K562 (cell line): ENCODE data around the gene GALT. TPM values are rescaled to one million over a fixed set of nuclear protein-coding genes. Genes with fewer than 3 reads are reported as not detected.
A peak's percentile ranks its signal among the peaks of the same experiment; 100 is the strongest.

Experiments used
- ATAC-seq: fragments of 200-7000 bp; cut with Tn5 transposase; 3 replicates; pipeline ENCODE4 v1.9.1; 2020; ENCODE audit warnings: moderate library complexity
- BruUV-seq: library from RNA; stranded (reverse); fragments of 400-500 nt; replicated peaks from 2 replicates; lab custom pipeline; 2021; lab: Mats Ljungman, UMichigan
- CTCF ChIA-PET: fragments of 300-600 bp; formaldehyde crosslinking; extraction: SDS; loops from one replicate; lab custom pipeline; 2021; ENCODE audit warnings: low intra/inter-chr PET ratio; lab: Yijun Ruan, JAX
- POLR2A ChIA-PET: fragments of 300-600, 350-650 bp; sonication (Branson Sonifier 250); formaldehyde crosslinking; extraction: SDS; loops from one replicate; lab custom pipeline; 2021; ENCODE audit warnings: antibody characterized with exemption, inconsistent platforms; lab: Yijun Ruan, JAX
- DNase-seq, 4 experiments: peaks; one replicate each; pipeline versions ENCODE4 v3.0.0 to v3.0.0-alpha.2; 2011 to 2018; ENCODE audit warnings: low spot score in 3 of 4, mixed read lengths in 3 of 4; ENCODE audit errors: extremely low read depth in 1 of 4
- FAIRE-seq: peaks from 2 replicates; lab custom pipeline; 2011; peaks lifted over from hg19 to GRCh38; lab: Jason Lieb, UNC
- H2AFZ ChIP-seq: 2 replicates; pipeline ENCODE4 v1.6.0; 2011; ENCODE audit warnings: low read depth, low read length, control low read depth, inconsistent platforms
- H3K27ac ChIP-seq: fragments of 200-600 bp; 3 replicates; pipeline ENCODE4 v1.8.0; 2011; ENCODE audit warnings: low read depth, mild to moderate bottlenecking, control low read depth, inconsistent platforms, low read length, moderate library complexity, mixed read lengths; ENCODE audit errors: extremely low read depth
- H3K27me3 ChIP-seq, 2 experiments: fragments of 300-600 bp in 1 of 2; 2 replicates in 1 of 2; 3 replicates in 1 of 2; pipeline versions ENCODE4 v1.6.0 to v1.8.0; 2011; ENCODE audit warnings: inconsistent platforms in 2 of 2, low read length in 2 of 2, mild to moderate bottlenecking in 1 of 2, mixed read lengths in 1 of 2, moderate library complexity in 1 of 2; ENCODE audit not compliant: control insufficient read depth in 2 of 2, insufficient read depth in 2 of 2
- H3K36me3 ChIP-seq: fragments of 300-600 bp; 3 replicates; pipeline ENCODE4 v1.8.0; 2011; ENCODE audit warnings: mild to moderate bottlenecking, low read length, inconsistent platforms; ENCODE audit not compliant: control insufficient read depth, insufficient read depth
- H3K4me1 ChIP-seq, 2 experiments: fragments of 200-600 bp in 1 of 2; replicated peaks in 1 of 2; 2 replicates in 1 of 2; 3 replicates in 1 of 2; pipeline versions ENCODE4 v1.5.1 to v1.8.0; 2011; ENCODE audit warnings: inconsistent platforms in 2 of 2, low read length in 2 of 2, mild to moderate bottlenecking in 1 of 2, mixed read lengths in 1 of 2, moderate library complexity in 1 of 2; ENCODE audit not compliant: control insufficient read depth in 2 of 2, insufficient read depth in 2 of 2
- H3K4me2 ChIP-seq: 2 replicates; pipeline ENCODE4 v1.6.1; 2011; ENCODE audit warnings: low read length, control low read depth, inconsistent platforms, mixed read lengths; ENCODE audit not compliant: insufficient read depth
- H3K4me3 ChIP-seq: fragments of 200-600 bp; sonication (generic), shearing (Covaris generic); 2 replicates; pipeline ENCODE4 v1.5.1; 2016; ENCODE audit warnings: control low read depth, inconsistent platforms
- H3K79me2 ChIP-seq: fragments of 200-600 bp; 3 replicates; pipeline ENCODE4 v1.8.0; 2011; ENCODE audit warnings: low read length, inconsistent platforms; ENCODE audit not compliant: control insufficient read depth, insufficient read depth
- H3K9ac ChIP-seq, 2 experiments: 2 replicates each; pipeline versions ENCODE4 v1.6.0 to v1.6.1; 2011; ENCODE audit warnings: low read depth in 2 of 2, low read length in 2 of 2, control low read depth in 1 of 2, inconsistent platforms in 1 of 2, mild to moderate bottlenecking in 1 of 2, mixed read lengths in 1 of 2; ENCODE audit not compliant: insufficient read depth in 1 of 2
- H3K9me1 ChIP-seq: one replicate; pipeline ENCODE4 v1.6.0; 2011; ENCODE audit warnings: inconsistent platforms, mild to moderate bottlenecking, low read length, moderate library complexity; ENCODE audit not compliant: control insufficient read depth, insufficient read depth
- H3K9me3 ChIP-seq: replicated peaks from 2 replicates; pipeline ENCODE4 v1.5.1; 2011; ENCODE audit warnings: low read depth, low read length, inconsistent platforms; ENCODE audit not compliant: control insufficient read depth, insufficient read depth
- H4K20me1 ChIP-seq: replicated peaks from 2 replicates; pipeline ENCODE4 v1.6.1; 2011; ENCODE audit warnings: low read length, inconsistent platforms, mixed read lengths; ENCODE audit not compliant: control insufficient read depth, insufficient read depth
- ELF2 ChIP-seq: fragments of 250-450 bp; sonication (Bioruptor Pico); IDR thresholded peaks from 2 replicates; pipeline ENCODE4 v1.5.0; 2021; ENCODE audit warnings: mild to moderate bottlenecking
- ERF ChIP-seq: fragments of 450-650 bp; formaldehyde crosslinking; IDR thresholded peaks from 2 replicates; pipeline ENCODE4 v1.4.0; 2020; ENCODE audit warnings: mild to moderate bottlenecking, mixed read lengths
- MXI1 ChIP-seq: IDR thresholded peaks from 2 replicates; pipeline ENCODE4 v1.6.1; 2011; ENCODE audit warnings: low read depth, mild to moderate bottlenecking, improper control_type of control experiment, low read length
- SRSF9 ChIP-seq: fragments of 200-400 bp; formaldehyde crosslinking; IDR thresholded peaks from 2 replicates; pipeline ENCODE4 v1.6.1; 2017; ENCODE audit warnings: low read depth, low read length, borderline replicate concordance
- WGBS: fragments of 100-300 bp; shearing (Covaris generic); methylation state at CpG from one replicate; pipeline ENCODE4 v1.1.6; 2016; ENCODE audit warnings: low coverage, mixed read lengths; ENCODE audit not compliant: insufficient coverage; ENCODE audit errors: missing lambda C conversion rate; 5-methylcytosine and 5-hydroxymethylcytosine counted together
- in situ Hi-C: fragments of 300-500 bp; cut with MboI; formaldehyde crosslinking; loops from 4 replicates; pipeline ENCODE4 v1.15.0; 2018; ENCODE audit warnings: inconsistent platforms, mixed read lengths
- intact Hi-C: fragments of 100-400 bp; cut with micrococcal nuclease; formaldehyde crosslinking; loops from 2 replicates; pipeline ENCODE4 v1.14.2; 2022
- polyA plus RNA-seq, 8 experiments: library from polyadenylated mRNA; depleted of rRNA in 4 of 8; stranded (reverse) in 5 of 8; unstranded in 3 of 8; fragments of >200 nt; fragmentation: Nextera tagmentation in 2 of 8; fragmentation: Illumina TruSeq in 1 of 8; extraction: Ambion mirVana in 2 of 8; extraction: Trizol in 1 of 8; gene quantifications; 2 replicates each; pipeline versions ENCODE4 v1.2.1 to v1.2.3, GENCODE V29; 2011 to 2014; ENCODE audit warnings: inconsistent platforms in 1 of 8, missing spikeins in 1 of 8
- total RNA-seq, 7 experiments: library from RNA; depleted of rRNA in 6 of 7; stranded (reverse); fragments of >200 nt in 6 of 7; fragmentation: Illumina TruSeq in 2 of 7; extraction: Trizol in 2 of 7; gene quantifications; 2 replicates each; pipeline versions ENCODE4 v1.2.1 to v1.2.3, GENCODE V29; 2011 to 2021; ENCODE audit warnings: low replicate concordance in 1 of 7
- TF ChIP-seq, protein P1 (sequence below): fragments of 250-450 bp; sonication (Bioruptor Pico); IDR thresholded peaks from 2 replicates; pipeline ENCODE4 v1.5.0; 2021
- TF ChIP-seq, protein P2 (sequence below), 2 experiments: IDR thresholded peaks in 1 of 2; conservative IDR thresholded peaks in 1 of 2; 2 replicates each; pipeline ENCODE4 v1.6.1; 2016; ENCODE audit warnings: low read depth in 2 of 2, mild to moderate bottlenecking in 1 of 2, missing compliant biosample characterization in 1 of 2, missing genetic modification characterization in 1 of 2, moderate library complexity in 1 of 2
- TF ChIP-seq, protein P3 (sequence below), 2 experiments: fragments of 450-650 bp in 1 of 2; sonication (generic) in 1 of 2; formaldehyde crosslinking in 1 of 2; IDR thresholded peaks in 1 of 2; conservative IDR thresholded peaks in 1 of 2; 2 replicates each; pipeline versions ENCODE4 v1.6.1 to v1.8.1; 2016 to 2023; ENCODE audit warnings: mild to moderate bottlenecking in 2 of 2, moderate library complexity in 2 of 2, inconsistent platforms in 1 of 2, missing genetic modification reagents in 1 of 2

GALT gene
- total and polyA plus RNA-seq, 9 of the 15 experiments (the other 6 are each of a cell fraction or from before 2014, with no cell fraction given) = 7.3 to 29.2 (median 15.6) TPM

DNA sequence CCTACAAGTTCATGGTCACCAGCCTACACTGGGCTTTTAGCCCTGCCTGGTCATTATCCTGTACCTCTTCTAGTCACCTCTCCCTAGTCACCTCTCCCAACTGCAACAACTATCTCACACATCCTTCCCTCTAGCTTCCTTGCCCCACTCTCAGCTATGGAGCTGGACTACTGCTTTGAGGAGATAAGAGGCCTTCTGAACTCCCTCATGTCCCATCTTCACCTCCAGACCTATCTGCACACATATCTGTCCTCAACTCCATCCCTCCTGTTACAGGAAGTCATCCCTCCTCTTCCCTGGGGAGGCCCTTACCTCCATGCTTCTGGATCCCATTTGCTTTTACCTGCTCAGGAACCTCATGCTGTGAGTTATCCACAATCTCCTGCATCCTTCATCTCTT is 40.3 kb upstream of the GALT start (continued):
- no peak for TF ChIP-seq ERF
- TF ChIP-seq MXI1 = no peak
- no peak for TF ChIP-seq SRSF9
- no peak for TF ChIP-seq ELF2 (CRISPR knock-in tag)
- TF ChIP-seq, protein P1, sequence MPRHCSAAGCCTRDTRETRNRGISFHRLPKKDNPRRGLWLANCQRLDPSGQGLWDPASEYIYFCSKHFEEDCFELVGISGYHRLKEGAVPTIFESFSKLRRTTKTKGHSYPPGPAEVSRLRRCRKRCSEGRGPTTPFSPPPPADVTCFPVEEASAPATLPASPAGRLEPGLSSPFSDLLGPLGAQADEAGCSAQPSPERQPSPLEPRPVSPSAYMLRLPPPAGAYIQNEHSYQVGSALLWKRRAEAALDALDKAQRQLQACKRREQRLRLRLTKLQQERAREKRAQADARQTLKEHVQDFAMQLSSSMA (CRISPR knock-in tag) = no peak

DNA sequence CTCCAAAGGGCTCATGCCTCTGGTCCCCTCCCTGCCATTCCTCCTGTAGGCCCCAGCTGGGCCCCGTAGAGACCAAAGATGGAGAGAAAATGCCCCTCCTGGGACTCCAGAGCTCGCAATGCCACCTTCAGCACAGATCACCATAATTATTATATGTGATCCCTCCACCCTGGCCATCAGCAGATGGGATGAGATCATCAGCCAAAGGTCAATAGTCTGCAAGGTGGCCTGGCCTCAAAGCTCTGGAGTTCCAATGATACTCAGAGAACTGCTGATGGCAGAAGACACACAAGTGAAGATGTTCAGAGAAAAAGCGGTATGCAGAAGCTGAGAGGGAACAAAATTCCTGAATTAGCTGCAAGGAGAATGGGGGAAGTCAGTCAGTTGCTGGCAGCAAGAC is 39.6 kb upstream of the GALT start:
- no peaks in the 10 kb centered on the region for H3K9me1 ChIP-seq
- H3K27me3 ChIP-seq = no peaks in the 10 kb centered on the region
- TF ChIP-seq, protein P2, sequence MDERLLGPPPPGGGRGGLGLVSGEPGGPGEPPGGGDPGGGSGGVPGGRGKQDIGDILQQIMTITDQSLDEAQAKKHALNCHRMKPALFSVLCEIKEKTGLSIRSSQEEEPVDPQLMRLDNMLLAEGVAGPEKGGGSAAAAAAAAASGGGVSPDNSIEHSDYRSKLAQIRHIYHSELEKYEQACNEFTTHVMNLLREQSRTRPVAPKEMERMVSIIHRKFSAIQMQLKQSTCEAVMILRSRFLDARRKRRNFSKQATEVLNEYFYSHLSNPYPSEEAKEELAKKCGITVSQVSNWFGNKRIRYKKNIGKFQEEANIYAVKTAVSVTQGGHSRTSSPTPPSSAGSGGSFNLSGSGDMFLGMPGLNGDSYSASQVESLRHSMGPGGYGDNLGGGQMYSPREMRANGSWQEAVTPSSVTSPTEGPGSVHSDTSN (CRISPR knock-in tag; IDR thresholded peaks at IDR 0.05; ENCODE audit: low read depth) = no peak
- TF ChIP-seq, protein P2 (tag; conservative IDR thresholded peaks at IDR 0.05; ENCODE audit: low read depth) = no peak
- TF ChIP-seq, protein P3, sequence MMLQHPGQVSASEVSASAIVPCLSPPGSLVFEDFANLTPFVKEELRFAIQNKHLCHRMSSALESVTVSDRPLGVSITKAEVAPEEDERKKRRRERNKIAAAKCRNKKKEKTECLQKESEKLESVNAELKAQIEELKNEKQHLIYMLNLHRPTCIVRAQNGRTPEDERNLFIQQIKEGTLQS (IDR thresholded peaks at IDR 0.05) = peak; percentile 40
- TF ChIP-seq, protein P3 (CRISPR knock-in tag; conservative IDR thresholded peaks at IDR 0.05) = no peak
- no TSS peak for BruUV-seq
- H2AFZ ChIP-seq = no peak overlapping the region
- no peaks in the 10 kb centered on the region for H3K9me3 ChIP-seq
- peaks cover 10% of the 10 kb centered on the region; the same call in 1 of the 3 replicates for H3K36me3 ChIP-seq
- ATAC-seq = no peak
- peaks cover 7 to 9% of the 10 kb centered on the region in 2 experiments; a peak in 4 of 5 replicates for H3K4me1 ChIP-seq
- peak in 2 of 4 experiments; percentile 34 to 39 for DNase-seq
- FAIRE-seq = peak; percentile 15
- WGBS = 29% methylated on average over 2 of the region's 3 CpGs
- ChIA-PET POLR2A (interaction anchor here (0.6 kb wide), 2 partner anchors 87 to 213 kb away, joined by 3 read pairs; no protein-coding TSS in a partner anchor), CTCF (no interaction called here)
- no peak overlapping the region for H3K4me3 ChIP-seq
- H3K27ac ChIP-seq = no peak overlapping the region
- H3K4me2 ChIP-seq = no peak overlapping the region
- H3K9ac ChIP-seq = no peak overlapping the region
- intact Hi-C loops (no loop called here), in situ Hi-C loops (loop anchor here (10.0 kb wide), 1 partner anchor 202 kb away; no protein-coding TSS in a partner anchor)
- peaks cover 17% of the 10 kb centered on the region for H3K79me2 ChIP-seq
- peaks cover 5% of the 10 kb centered on the region; the same call in 1 of the 2 replicates for H4K20me1 ChIP-seq
